Activated CD8-positive, alpha-beta memory T cell treated with anti-CD3 and anti-CD28 coated beads for 1 hour (primary cell): Measurements from ENCODE around the gene FOSL2.

Source experiments
- DNase-seq, 2 donors: peaks; one replicate each; pipeline ENCODE4 v3.0.0-alpha.2; 2020; ENCODE audit warnings: low read depth in 1 of 2; ENCODE audit errors: extremely low read depth in 1 of 2

The FOSL2 gene

DNA sequence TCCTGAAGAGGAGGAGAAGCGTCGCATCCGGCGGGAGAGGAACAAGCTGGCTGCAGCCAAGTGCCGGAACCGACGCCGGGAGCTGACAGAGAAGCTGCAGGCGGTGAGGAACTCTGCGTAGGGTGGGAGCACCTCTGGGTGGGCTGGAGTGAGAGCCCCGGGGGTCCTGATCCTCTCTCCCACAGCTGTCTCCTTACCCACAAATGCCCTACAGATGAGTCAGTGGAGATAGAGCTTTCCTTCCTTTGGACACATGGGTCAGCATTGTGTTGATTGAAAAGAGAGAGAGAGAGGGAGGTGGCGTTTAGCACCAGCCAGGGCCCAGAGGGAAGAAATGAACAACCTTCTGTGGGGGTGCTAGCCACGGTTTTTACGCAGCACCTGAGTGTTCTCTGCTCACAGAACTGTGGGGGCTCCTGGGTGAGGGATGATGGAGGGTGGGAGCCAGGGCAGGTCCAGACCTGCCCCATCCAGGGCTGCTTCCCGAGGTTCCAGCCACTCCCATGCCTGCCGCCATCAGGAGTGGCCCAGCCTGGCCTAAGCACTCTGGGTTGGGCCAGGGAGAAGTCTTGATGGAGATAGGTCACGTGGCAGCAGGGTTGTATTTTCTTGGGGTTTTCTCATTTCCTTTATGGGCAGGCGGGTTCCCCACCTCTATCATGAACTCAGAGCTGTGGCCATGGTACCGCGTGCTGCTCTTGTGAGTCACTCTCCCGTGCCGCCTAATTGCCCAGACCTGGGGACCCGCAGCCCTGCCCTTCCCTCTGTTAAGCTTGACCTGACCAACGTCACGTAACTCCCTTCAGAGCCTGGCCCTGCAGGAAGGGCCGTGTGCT, 16.3 kb downstream of the FOSL2 start:
- peak; percentile 54 to 55 for DNase-seq

- no peak for DNase-seq
Observed at GRCh38 chr2:28411166-28411755, 18.6 kb downstream of the FOSL2 start.

DNA sequence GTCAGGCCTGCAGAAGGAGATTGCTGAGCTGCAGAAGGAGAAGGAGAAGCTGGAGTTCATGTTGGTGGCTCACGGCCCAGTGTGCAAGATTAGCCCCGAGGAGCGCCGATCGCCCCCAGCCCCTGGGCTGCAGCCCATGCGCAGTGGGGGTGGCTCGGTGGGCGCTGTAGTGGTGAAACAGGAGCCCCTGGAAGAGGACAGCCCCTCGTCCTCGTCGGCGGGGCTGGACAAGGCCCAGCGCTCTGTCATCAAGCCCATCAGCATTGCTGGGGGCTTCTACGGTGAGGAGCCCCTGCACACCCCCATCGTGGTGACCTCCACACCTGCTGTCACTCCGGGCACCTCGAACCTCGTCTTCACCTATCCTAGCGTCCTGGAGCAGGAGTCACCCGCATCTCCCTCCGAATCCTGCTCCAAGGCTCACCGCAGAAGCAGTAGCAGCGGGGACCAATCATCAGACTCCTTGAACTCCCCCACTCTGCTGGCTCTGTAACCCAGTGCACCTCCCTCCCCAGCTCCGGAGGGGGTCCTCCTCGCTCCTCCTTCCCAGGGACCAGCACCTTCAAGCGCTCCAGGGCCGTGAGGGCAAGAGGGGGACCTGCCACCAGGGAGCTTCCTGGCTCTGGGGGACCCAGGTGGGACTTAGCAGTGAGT, 19.4 kb downstream of the FOSL2 start:
- no peak for DNase-seq

DNA sequence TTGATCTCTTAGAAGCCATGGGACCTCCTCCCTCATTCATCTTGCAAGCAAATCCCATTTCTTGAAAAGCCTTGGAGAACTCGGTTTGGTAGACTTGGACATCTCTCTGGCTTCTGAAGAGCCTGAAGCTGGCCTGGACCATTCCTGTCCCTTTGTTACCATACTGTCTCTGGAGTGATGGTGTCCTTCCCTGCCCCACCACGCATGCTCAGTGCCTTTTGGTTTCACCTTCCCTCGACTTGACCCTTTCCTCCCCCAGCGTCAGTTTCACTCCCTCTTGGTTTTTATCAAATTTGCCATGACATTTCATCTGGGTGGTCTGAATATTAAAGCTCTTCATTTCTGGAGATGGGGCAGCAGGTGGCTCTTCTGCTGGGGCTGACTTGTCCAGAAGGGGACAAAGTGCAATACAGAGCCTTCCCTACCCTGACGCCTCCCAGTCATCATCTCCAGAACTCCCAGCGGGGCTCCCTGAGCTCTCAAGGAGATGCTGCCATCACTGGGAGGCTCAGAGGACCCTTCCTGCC, 20.0 kb downstream of the FOSL2 start:
- no peak for DNase-seq

DNA sequence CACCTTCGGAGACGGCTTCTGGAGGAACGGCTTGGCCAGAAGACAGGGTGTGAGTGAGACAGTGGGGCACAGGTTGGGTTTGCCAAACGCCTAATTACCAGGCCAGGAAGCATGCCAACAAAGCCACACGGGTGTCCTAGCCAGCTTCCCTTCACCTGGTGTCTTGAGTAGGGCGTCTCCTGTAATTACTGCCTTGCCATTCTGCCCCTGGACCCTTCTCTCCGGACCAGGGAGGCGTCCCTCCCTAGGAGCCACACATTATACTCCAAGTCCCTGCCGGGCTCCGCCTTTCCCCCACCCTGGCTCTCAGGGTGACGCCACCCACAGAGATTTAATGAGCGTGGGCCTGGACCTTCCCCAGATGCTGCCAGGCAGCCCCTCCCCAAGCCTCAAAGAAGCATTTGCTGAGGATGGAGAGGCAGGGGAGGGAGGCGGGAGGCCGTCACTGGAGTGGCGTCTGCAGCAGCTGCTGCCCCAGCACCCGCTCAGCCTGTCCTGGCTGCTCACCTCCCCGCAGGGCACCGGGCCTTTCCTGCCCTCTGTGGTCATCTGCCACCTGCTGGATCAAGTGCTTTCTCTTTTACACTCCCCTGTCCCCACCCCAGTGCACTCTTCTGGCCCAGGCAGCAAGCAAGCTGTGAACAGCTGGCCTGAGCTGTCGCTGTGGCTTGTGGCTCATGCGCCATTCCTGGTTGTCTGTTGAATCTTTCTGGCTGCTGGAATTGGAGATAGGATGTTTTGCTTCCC, 20.7 kb downstream of the FOSL2 start:
- DNase-seq, result no peak

DNA sequence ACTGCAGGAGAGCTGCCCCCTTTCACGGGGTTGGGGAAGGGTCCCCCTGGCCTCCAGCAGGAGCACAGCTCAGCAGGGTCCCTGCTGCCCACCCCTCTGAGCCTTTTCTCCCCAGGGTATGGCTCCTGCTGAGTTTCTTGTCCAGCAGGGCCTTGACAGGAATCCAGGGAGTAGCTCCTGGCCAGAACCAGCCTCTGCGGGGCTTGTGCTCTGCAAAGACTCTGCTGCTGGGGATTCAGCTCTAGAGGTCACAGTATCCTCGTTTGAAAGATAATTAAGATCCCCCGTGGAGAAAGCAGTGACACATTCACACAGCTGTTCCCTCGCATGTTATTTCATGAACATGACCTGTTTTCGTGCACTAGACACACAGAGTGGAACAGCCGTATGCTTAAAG, 21.2 kb downstream of the FOSL2 start:
- no peak for DNase-seq

- DNase-seq, result no peak
Observed at GRCh38 chr2:28414583-28414982, 21.9 kb downstream of the FOSL2 start.

DNA sequence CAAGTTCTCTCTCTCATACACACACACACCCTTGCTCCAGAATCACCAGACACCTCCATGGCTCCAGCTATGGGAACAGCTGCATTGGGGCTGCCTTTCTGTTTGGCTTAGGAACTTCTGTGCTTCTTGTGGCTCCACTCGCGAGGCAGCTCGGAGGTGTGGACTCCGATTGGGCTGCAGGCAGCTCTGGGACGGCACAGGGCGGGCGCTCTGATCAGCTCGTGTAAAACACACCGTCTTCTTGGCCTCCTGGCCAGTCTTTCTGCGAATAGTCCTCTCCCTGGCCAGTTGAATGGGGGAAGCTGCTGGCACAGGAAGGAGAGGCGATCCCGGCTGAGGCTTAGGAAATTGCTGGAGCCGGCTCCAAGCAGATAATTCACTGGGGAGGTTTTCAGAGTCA, 22.4 kb downstream of the FOSL2 start:
- no peak for DNase-seq

DNA sequence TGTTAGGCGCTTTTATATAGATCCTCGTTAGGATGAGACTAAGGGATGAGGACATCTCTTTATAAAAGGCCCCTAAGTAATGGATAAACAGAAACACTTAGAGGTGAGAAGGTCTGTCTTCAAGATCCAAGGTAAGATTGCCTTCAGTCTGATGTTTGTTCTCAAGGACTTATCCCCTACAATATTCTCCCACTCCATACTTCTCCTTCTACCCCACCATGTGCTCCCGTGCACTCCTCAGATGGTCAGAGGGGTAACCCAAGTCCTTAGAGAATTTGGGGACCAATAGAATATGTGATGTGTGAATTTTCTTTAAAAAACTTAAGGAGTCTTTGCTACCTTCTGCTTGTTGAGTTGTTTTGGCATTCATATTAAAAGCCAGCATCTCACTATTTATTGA, 23.1 kb downstream of the FOSL2 start:
- DNase-seq, result no peak

- no peak for DNase-seq
Observed at GRCh38 chr2:28419003-28419402, 26.3 kb downstream of the FOSL2 start.

DNA sequence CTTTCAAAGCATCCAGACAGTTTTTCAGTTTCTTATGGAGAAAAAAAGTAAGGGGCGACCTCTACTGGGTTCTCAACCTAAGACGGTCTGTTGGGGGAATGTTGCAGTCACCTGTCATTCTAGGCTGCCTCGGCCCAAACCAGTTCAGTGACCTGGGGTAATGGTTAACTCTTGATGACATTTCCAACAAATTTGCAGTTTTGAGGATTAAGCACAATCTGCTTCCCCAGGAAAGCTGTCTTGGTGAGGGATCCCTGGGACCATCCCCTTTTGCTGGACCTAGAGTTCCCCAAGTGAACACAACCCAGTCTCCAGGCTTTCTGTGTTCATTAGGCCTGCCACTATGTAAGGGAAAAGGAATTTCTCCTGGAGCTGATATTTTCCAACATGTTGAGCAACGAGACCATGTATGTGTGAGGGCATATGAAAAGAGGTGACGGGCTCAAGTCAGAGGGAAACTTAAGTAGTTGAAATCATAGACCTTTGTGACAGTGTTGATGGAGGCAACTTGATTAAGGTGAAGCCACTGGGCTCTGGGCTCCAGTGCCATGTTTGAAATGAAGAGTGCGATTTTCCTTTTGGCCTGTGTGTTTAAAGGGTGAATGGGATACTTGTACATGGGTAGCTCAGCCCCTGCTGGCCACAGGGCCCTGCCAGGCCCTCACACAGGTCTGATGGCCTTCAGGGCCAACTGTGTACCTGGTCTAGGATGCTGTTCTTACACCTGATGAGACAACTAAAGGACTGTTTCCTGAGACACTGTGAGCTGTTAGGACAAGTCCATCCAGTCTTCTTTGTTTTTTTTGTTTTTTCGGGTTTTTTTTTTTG, 27.0 kb downstream of the FOSL2 start:
- DNase-seq, result no peak

GRCh38 chr2:28420722-28421121, 28.1 kb downstream of the FOSL2 start:
- no peak for DNase-seq

GRCh38 chr2:28422908-28423741, 30.5 kb downstream of the FOSL2 start:
- DNase-seq, result no peak

GRCh38 chr2:28423856-28424605, 31.4 kb downstream of the FOSL2 start:
- no peak for DNase-seq

GRCh38 chr2:28424799-28425463, 32.3 kb downstream of the FOSL2 start:
- DNase-seq, result no peak

- DNase-seq, result no peak
Observed at GRCh38 chr2:28425464-28425835, 32.8 kb downstream of the FOSL2 start.

DNA sequence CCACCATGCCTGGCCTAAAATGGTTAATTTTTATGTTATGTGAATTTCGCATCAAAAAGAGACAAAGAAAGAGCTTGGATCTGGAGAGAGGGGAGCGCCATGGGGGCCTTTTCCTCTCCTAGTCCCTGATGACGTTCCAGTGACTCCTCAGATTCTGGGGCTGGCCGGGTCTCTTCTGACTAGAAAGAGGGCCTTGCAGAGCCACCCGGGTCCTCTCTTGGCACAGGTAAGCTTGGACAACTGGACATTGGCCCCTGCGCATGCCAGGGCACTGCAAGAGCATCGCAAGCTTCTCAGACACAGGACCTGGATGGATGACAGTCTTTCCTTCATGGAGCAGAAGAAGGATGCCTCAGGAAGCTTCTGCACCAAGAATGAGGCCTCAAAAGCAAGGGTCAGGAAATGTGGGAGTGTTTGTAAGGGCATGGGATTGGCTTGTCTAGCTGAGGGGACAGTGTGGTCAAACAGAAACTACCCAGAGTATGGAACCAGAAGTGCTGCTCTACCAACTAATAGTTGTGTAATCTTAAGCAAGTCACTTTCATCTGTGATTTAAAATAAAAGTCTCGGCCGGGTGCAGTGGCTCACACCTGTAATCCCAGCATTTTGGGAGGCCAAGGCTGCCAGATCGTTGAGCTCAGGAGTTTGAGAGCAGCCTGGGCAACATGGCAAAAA, 35.2 kb downstream of the FOSL2 start:
- no peak for DNase-seq

- no peak for DNase-seq
Observed at GRCh38 chr2:28428486-28428885, 35.8 kb downstream of the FOSL2 start.
